Spleen (tissue), 7 donors: ENCODE data around the gene TNFSF18.

ENCODE experiments used
- POLR2A ChIP-seq, 3 donors: fragments of 450-650 bp; IDR thresholded peaks; one replicate each; pipeline ENCODE4 v1.5.1; 2017; ENCODE audit warnings: antibody characterized with exemption in 3 of 3, mild to moderate bottlenecking in 1 of 3
- POLR2AphosphoS5 ChIP-seq, 3 donors: sonication (generic); formaldehyde crosslinking; IDR thresholded peaks; one replicate each; pipeline ENCODE4 v1.5.1; 2017; ENCODE audit warnings: antibody characterized with exemption in 3 of 3
- TF ChIP-seq, protein P1 (sequence below), 11 experiments: fragments of 200-600 bp in 7 of 11; fragments of 450-650 bp in 4 of 11; sonication (generic) in 4 of 11; IDR thresholded peaks in 8 of 11; conservative IDR thresholded peaks in 3 of 11; 1 replicate in 7 of 11; 2 replicates in 4 of 11; pipeline versions ENCODE4 v1.4.0 to v1.8.0; 2016 to 2021; ENCODE audit warnings: antibody characterized with exemption in 11 of 11, inconsistent platforms in 4 of 11, mild to moderate bottlenecking in 1 of 11
- donor health status: DM: no; HTN: no; CAD: no; lungs with moderate emphysema.
- donor health status: DM: no; HTN: no; CAD: no.
- donor health status: DM: no; HTN: no; CAD: no.

DNA sequence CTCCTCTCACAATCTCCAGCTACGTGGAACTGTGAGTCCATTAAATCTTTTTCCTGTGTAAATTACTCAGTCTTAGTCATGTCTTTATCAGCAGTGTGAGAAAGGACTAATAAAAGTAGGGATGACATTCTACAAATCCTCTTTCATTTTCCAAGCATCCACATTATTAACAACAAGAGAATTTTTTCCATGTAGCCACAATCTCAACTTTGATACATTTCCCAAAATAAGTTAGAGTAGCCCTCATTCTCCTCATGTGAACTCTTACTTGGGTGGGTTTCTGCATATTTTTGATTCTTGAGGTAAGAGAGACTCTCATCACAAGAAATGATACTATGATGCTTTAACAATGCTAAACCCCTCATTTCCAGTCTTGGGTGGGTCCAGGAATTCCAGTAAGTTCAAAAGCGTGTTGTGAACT is 52.8 kb downstream of the TNFSF18 start:
- TF ChIP-seq, protein P1, sequence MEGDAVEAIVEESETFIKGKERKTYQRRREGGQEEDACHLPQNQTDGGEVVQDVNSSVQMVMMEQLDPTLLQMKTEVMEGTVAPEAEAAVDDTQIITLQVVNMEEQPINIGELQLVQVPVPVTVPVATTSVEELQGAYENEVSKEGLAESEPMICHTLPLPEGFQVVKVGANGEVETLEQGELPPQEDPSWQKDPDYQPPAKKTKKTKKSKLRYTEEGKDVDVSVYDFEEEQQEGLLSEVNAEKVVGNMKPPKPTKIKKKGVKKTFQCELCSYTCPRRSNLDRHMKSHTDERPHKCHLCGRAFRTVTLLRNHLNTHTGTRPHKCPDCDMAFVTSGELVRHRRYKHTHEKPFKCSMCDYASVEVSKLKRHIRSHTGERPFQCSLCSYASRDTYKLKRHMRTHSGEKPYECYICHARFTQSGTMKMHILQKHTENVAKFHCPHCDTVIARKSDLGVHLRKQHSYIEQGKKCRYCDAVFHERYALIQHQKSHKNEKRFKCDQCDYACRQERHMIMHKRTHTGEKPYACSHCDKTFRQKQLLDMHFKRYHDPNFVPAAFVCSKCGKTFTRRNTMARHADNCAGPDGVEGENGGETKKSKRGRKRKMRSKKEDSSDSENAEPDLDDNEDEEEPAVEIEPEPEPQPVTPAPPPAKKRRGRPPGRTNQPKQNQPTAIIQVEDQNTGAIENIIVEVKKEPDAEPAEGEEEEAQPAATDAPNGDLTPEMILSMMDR (IDR thresholded peaks at IDR 0.05 in 8 of 11, conservative IDR thresholded peaks at IDR 0.05 in 3 of 11): no peak
- no peak for TF ChIP-seq POLR2AphosphoS5 (IDR thresholded peaks at IDR 0.05)
- no peak for TF ChIP-seq POLR2A (IDR thresholded peaks at IDR 0.05)
